ENCODE measurements around the gene LAMB4. TPM values are rescaled to one million over a fixed set of nuclear protein-coding genes. Genes with fewer than 3 reads are reported as not detected.

LAMB4 gene
- total RNA-seq, 1 experiment from 2014 or later = not detected

GRCh38 chr7:107989618-107990373 lies 140.4 kb downstream of the LAMB4 start:
- no peak for DNase-seq (ENCODE audit: low spot score)
- in situ Hi-C loops (cut with HindIII; ENCODE audit: low sequenced_read_pairs) = no loop called here

- DNase-seq (ENCODE audit: low spot score) = no peak
- in situ Hi-C loops (cut with HindIII; ENCODE audit: low sequenced_read_pairs) = no loop called here
Measured at GRCh38 chr7:107982918-107983389, 147.2 kb downstream of the LAMB4 start.

- in situ Hi-C loops (cut with HindIII; ENCODE audit: low sequenced_read_pairs) = no loop called here
- no peak for DNase-seq (ENCODE audit: low spot score)
Measured at GRCh38 chr7:107982042-107982840, 147.9 kb downstream of the LAMB4 start.

GRCh38 chr7:107981466-107981865 lies 148.7 kb downstream of the LAMB4 start:
- DNase-seq (ENCODE audit: low spot score) = no peak
- in situ Hi-C loops (cut with HindIII; ENCODE audit: low sequenced_read_pairs) = no loop called here

GRCh38 chr7:107980671-107981190 lies 149.4 kb downstream of the LAMB4 start:
- in situ Hi-C loops (cut with HindIII; ENCODE audit: low sequenced_read_pairs) = no loop called here

GRCh38 chr7:107980171-107980570 lies 150.0 kb downstream of the LAMB4 start:
- in situ Hi-C loops (cut with HindIII; ENCODE audit: low sequenced_read_pairs) = no loop called here
- no peak for DNase-seq (ENCODE audit: low spot score)

More at GRCh38 chr7:107980671-107981190, 149.4 kb downstream of the LAMB4 start:
- DNase-seq (ENCODE audit: low spot score) = no peak

- DNase-seq (ENCODE audit: low spot score) = no peak
- in situ Hi-C loops (cut with HindIII; ENCODE audit: low sequenced_read_pairs) = no loop called here
Measured at GRCh38 chr7:107978815-107979408, 151.2 kb downstream of the LAMB4 start.

GRCh38 chr7:107977048-107977447 lies 153.1 kb downstream of the LAMB4 start:
- in situ Hi-C loops (cut with HindIII; ENCODE audit: low sequenced_read_pairs) = no loop called here
- no peak for DNase-seq (ENCODE audit: low spot score)

GRCh38 chr7:107976620-107977019 lies 153.5 kb downstream of the LAMB4 start:
- in situ Hi-C loops (cut with HindIII; ENCODE audit: low sequenced_read_pairs) = no loop called here
- DNase-seq (ENCODE audit: low spot score) = no peak

- no peak for DNase-seq (ENCODE audit: low spot score)
- in situ Hi-C loops (cut with HindIII; ENCODE audit: low sequenced_read_pairs) = no loop called here
Measured at GRCh38 chr7:107975394-107976013, 154.7 kb downstream of the LAMB4 start.

GRCh38 chr7:107973861-107974260 lies 156.3 kb downstream of the LAMB4 start:
- in situ Hi-C loops (cut with HindIII; ENCODE audit: low sequenced_read_pairs) = no loop called here

More at GRCh38 chr7:107973861-107974260, 156.3 kb downstream of the LAMB4 start:
- DNase-seq (ENCODE audit: low spot score) = no peak

Other genes with a start within 250 kb of the LAMB4 start
- 43.0 and 60.2 TPM in 2 replicates for gene DLD, start 239.2 kb downstream of the LAMB4 start, total RNA-seq (2014; rRNA removed; shearing (Covaris generic))
- 4.3 and 5.9 TPM in 2 replicates for gene LAMB1, start 127.2 kb downstream of the LAMB4 start, total RNA-seq (2014; rRNA removed; shearing (Covaris generic))

Measured in G401 (cell line).